ENCODE measurements around the gene MAPK12.

The MAPK12 gene

GRCh38 chr22:50266994-50267393, 5.5 kb upstream of the MAPK12 start:
- DNase-seq: no peak

GRCh38 chr22:50264946-50265669, 3.6 kb upstream of the MAPK12 start:
- no peak for DNase-seq

- DNase-seq: no peak
Observed at GRCh38 chr22:50264104-50264745, 2.7 kb upstream of the MAPK12 start.

- no peak for DNase-seq
Observed at GRCh38 chr22:50262973-50263617, 1.6 kb upstream of the MAPK12 start.

- no peak for DNase-seq
Observed at GRCh38 chr22:50262460-50262911, 1.0 kb upstream of the MAPK12 start.

GRCh38 chr22:50260801-50261614, 475 bp downstream of the MAPK12 start:
- peak; percentile 55 to 56 for DNase-seq

- no peak for DNase-seq
Observed at GRCh38 chr22:50260434-50260800, 1.1 kb downstream of the MAPK12 start.

GRCh38 chr22:50259302-50259701, 2.2 kb downstream of the MAPK12 start:
- DNase-seq: no peak

- no peak for DNase-seq
Observed at GRCh38 chr22:50258361-50259292, 2.9 kb downstream of the MAPK12 start.

GRCh38 chr22:50257451-50258360, 3.8 kb downstream of the MAPK12 start:
- DNase-seq: no peak

- no peak for DNase-seq
Observed at GRCh38 chr22:50257041-50257440, 4.4 kb downstream of the MAPK12 start.

GRCh38 chr22:50256258-50256862, 5.1 kb downstream of the MAPK12 start:
- no peak for DNase-seq

GRCh38 chr22:50255607-50256006, 5.9 kb downstream of the MAPK12 start:
- no peak for DNase-seq

- no peak for DNase-seq
Observed at GRCh38 chr22:50255099-50255498, 6.4 kb downstream of the MAPK12 start.

- DNase-seq: no peak
Observed at GRCh38 chr22:50253941-50254340, 7.5 kb downstream of the MAPK12 start.

- DNase-seq: no peak
Observed at GRCh38 chr22:50253046-50253915, 8.2 kb downstream of the MAPK12 start.

GRCh38 chr22:50252082-50253045, 9.1 kb downstream of the MAPK12 start:
- DNase-seq: peak; percentile 71 to 75

GRCh38 chr22:50251477-50252081, 9.9 kb downstream of the MAPK12 start:
- no peak for DNase-seq
